ENCODE data around the gene KIAA0040.

KIAA0040 gene

GRCh38 chr1:175222296-175222938 lies 29.8 kb upstream of the KIAA0040 start:
- H3K36me3 ChIP-seq, result no peaks in the 10 kb centered on the region
- H3K27me3 ChIP-seq, result no peaks in the 10 kb centered on the region
- H3K4me1 ChIP-seq (ENCODE audit: control insufficient read depth in 1 of 2, insufficient read depth in 1 of 2, low read depth in 1 of 2, low read length in 1 of 2), result peaks cover 0 to 3% of the 10 kb centered on the region in 2 experiments
- TF ChIP-seq, protein P1, sequence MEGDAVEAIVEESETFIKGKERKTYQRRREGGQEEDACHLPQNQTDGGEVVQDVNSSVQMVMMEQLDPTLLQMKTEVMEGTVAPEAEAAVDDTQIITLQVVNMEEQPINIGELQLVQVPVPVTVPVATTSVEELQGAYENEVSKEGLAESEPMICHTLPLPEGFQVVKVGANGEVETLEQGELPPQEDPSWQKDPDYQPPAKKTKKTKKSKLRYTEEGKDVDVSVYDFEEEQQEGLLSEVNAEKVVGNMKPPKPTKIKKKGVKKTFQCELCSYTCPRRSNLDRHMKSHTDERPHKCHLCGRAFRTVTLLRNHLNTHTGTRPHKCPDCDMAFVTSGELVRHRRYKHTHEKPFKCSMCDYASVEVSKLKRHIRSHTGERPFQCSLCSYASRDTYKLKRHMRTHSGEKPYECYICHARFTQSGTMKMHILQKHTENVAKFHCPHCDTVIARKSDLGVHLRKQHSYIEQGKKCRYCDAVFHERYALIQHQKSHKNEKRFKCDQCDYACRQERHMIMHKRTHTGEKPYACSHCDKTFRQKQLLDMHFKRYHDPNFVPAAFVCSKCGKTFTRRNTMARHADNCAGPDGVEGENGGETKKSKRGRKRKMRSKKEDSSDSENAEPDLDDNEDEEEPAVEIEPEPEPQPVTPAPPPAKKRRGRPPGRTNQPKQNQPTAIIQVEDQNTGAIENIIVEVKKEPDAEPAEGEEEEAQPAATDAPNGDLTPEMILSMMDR (IDR thresholded peaks at IDR 0.05), result no peak
- H3K4me3 ChIP-seq (ENCODE audit: low read depth in 1 of 2, low read length in 1 of 2), result no peak overlapping the region
- no peaks in the 10 kb centered on the region for H3K9me3 ChIP-seq
- H3K27ac ChIP-seq, result no peak overlapping the region

DNA sequence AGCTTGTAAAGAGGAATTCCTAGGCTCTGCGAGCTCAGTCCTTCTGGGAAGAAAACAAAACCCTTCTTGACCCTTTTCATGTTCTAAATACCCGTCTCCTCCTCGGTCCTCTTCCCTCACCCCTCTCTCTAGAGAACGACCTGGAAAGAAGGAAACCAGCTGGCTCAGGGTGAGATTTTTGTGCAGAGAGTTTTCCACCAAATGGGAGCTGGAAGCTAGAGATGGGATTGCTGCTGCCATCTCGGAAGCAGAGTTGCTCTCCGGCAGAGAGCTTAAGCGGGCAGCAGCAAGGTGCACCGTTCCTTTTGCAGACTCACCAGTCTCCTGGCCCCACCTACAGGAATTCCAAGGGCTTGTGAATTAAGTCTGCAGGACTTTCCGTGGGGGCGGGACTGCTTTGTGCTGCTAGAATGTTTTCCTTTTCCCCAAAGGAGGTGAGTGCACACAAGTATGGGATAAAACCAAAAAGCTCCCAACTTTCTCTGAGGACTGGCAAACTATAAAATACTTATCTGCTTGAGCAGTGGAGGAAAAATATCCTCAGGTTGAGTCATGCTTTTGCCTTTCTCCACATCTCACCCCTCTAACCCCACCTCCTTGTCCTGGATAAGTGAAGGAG lies 29.1 kb upstream of the KIAA0040 start:
- TF ChIP-seq, protein P1 (IDR thresholded peaks at IDR 0.05), result no peak
- Histone ChIP-seq H3K27ac (no peak overlapping the region), H3K4me1 (ENCODE audit: control insufficient read depth in 1 of 2, insufficient read depth in 1 of 2, low read depth in 1 of 2, low read length in 1 of 2) (peaks cover 0 to 3% of the 10 kb centered on the region in 2 experiments), H3K4me3 (ENCODE audit: low read depth in 1 of 2, low read length in 1 of 2) (no peak overlapping the region), H3K36me3 (no peaks in the 10 kb centered on the region), H3K27me3 (no peaks in the 10 kb centered on the region), H3K9me3 (no peaks in the 10 kb centered on the region)

DNA sequence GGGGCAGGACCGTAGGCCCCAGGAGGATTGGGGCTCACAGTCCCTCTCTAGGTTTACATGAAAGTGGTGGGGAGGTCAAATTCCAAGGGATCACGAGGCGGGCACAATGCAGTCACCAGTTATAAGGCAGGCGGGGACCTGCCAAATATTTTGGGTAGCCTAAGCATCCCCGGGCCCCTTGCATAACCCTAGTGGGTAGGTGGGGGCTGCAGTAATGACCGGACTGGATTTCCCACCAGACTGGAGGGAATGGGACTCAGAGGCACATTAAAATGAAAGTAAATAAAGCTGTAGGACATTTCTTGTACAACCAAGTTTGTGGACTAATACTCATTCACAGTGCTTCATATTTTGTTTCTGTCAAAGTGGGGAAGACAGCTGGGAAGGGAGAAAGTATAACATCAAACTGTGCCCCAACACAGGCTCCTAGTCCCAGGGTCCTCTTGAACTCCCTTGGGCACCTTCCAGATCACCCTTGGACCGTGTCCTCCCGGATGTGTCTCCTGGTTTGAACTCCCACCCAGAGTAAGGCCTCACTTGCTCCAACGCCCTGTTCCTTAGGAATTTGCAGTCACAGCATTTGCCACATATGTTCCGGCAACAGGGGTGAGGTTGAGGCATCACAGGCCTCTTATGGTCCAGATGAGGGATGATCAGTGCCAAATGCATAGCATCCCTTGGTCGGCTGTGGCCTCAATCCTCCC lies 28.4 kb upstream of the KIAA0040 start:
- Histone ChIP-seq H3K27ac (no peak overlapping the region), H3K4me3 (ENCODE audit: low read depth in 1 of 2, low read length in 1 of 2) (no peak overlapping the region), H3K9me3 (no peaks in the 10 kb centered on the region), H3K4me1 (ENCODE audit: control insufficient read depth in 1 of 2, insufficient read depth in 1 of 2, low read depth in 1 of 2, low read length in 1 of 2) (peaks cover 0 to 3% of the 10 kb centered on the region in 2 experiments), H3K36me3 (no peaks in the 10 kb centered on the region), H3K27me3 (no peaks in the 10 kb centered on the region)
- TF ChIP-seq, protein P1 (IDR thresholded peaks at IDR 0.05), result no peak

DNA sequence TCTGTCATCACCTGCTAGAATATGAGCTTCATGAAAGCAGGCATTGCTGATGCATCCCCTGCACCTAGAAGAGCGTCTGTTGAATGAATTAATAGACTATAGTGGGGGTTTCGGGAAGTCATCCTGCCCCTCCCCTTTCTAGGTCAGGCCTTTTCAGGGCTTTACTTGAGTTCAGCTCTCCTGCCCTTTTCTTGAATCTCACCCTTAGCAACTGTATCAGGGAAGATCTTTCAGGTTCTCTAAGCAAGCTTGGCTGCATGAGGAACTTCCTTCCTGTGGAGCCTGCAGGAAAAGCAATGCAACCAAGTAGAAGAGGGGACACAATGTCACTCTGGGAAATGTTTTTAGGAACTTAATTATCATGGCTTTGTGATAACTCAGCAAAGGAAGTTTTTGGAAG lies 27.2 kb upstream of the KIAA0040 start:
- H3K9me3 ChIP-seq, result no peaks in the 10 kb centered on the region
- H3K27ac ChIP-seq, result no peak overlapping the region
- H3K36me3 ChIP-seq, result no peaks in the 10 kb centered on the region
- H3K4me1 ChIP-seq (ENCODE audit: control insufficient read depth in 1 of 2, insufficient read depth in 1 of 2, low read depth in 1 of 2, low read length in 1 of 2), result peaks cover 0 to 3% of the 10 kb centered on the region in 2 experiments
- H3K27me3 ChIP-seq, result no peaks in the 10 kb centered on the region
- TF ChIP-seq, protein P1 (IDR thresholded peaks at IDR 0.05), result no peak
- no peak overlapping the region for H3K4me3 ChIP-seq (ENCODE audit: low read depth in 1 of 2, low read length in 1 of 2)

DNA sequence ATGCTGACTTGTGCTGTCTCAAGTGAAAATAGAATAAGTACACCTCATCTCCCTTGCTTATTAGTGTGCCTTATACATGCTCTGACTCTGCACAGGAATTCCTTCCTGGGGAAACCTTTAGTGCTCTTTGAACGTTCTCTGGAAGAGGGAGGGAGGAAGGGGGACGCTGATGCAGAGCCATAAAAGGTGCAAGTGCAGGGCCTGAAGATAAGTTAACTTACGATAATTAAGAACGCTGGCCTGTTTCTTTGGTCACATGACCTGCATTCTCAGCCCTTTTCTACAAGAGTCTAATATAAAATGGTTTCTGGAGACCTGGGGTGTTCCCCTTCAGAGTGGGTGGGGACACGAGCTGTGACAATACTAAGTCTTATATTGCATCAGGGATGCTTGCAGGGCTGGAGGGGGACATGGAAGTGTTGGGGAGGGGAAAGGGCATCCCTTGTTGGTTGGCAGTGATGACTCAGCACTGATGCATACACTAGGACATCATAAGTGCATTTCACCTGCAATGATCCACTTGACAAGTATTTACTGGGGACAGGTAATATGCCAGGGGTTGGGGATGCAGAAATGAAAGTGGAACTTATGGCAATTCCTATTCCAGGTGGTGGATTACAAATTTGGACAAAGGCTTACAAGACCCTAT lies 26.3 kb upstream of the KIAA0040 start:
- no peak overlapping the region for H3K27ac ChIP-seq
- H3K4me3 ChIP-seq (ENCODE audit: low read depth in 1 of 2, low read length in 1 of 2), result no peak overlapping the region
- no peaks in the 10 kb centered on the region for H3K27me3 ChIP-seq
- no peaks in the 10 kb centered on the region for H3K9me3 ChIP-seq
- no peaks in the 10 kb centered on the region for H3K36me3 ChIP-seq
- TF ChIP-seq, protein P1 (IDR thresholded peaks at IDR 0.05), result no peak
- H3K4me1 ChIP-seq (ENCODE audit: control insufficient read depth in 1 of 2, insufficient read depth in 1 of 2, low read depth in 1 of 2, low read length in 1 of 2), result peaks cover 0 to 3% of the 10 kb centered on the region in 2 experiments

All from neutrophil (primary cell).